Testis (tissue), 2 donors: ENCODE results near the gene TBC1D19.

Experiments
- POLR2A ChIP-seq: fragments of 450-650 bp; IDR thresholded peaks from one replicate; pipeline ENCODE4 v1.6.1; 2017; ENCODE audit warnings: antibody characterized with exemption, mild to moderate bottlenecking, moderate library complexity
- TF ChIP-seq, protein P1 (sequence below), 3 experiments: fragments of 450-650 bp in 2 of 3; fragments of 200-600 bp in 1 of 3; sonication (generic) in 1 of 3; IDR thresholded peaks; one replicate each; pipeline ENCODE4 v1.5.1; 2016 to 2019; ENCODE audit warnings: antibody characterized with exemption in 3 of 3, mild to moderate bottlenecking in 2 of 3, moderate library complexity in 1 of 3

DNA sequence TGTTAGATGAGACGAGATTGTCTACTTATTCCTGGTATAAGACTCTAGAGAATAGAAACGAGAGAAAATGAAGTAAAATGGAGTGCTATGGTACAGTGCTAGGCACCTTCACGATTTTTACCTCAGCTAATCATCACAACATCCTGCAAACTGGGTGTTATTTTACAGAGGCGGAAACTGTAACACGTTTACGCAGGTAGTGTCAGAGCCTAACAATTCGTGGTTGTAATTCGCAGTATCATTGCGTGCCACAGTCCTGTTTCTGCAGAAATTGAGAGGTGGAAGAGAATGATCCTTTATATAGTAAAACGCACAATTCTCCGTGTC is 383 bp upstream of the TBC1D19 start:
- TF ChIP-seq, protein P1, sequence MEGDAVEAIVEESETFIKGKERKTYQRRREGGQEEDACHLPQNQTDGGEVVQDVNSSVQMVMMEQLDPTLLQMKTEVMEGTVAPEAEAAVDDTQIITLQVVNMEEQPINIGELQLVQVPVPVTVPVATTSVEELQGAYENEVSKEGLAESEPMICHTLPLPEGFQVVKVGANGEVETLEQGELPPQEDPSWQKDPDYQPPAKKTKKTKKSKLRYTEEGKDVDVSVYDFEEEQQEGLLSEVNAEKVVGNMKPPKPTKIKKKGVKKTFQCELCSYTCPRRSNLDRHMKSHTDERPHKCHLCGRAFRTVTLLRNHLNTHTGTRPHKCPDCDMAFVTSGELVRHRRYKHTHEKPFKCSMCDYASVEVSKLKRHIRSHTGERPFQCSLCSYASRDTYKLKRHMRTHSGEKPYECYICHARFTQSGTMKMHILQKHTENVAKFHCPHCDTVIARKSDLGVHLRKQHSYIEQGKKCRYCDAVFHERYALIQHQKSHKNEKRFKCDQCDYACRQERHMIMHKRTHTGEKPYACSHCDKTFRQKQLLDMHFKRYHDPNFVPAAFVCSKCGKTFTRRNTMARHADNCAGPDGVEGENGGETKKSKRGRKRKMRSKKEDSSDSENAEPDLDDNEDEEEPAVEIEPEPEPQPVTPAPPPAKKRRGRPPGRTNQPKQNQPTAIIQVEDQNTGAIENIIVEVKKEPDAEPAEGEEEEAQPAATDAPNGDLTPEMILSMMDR (IDR thresholded peaks at IDR 0.05): no peak
- TF ChIP-seq POLR2A: no peak
